PC-9 (cell line): ENCODE results near the gene VPS13D.

Experiments used
- EZH2 ChIP-seq: fragments of 200-600 bp; sonication (generic); IDR thresholded peaks from 2 replicates; pipeline ENCODE4 v1.8.0; 2017; ENCODE audit warnings: antibody characterized with exemption, low read depth
- TF ChIP-seq, protein P1 (sequence below): fragments of 200-600 bp; sonication (generic); conservative IDR thresholded peaks from 2 replicates; pipeline ENCODE4 v1.6.1; 2017; ENCODE audit warnings: mixed run types, antibody characterized with exemption, mild to moderate bottlenecking, moderate library complexity

- TF ChIP-seq, protein P1, sequence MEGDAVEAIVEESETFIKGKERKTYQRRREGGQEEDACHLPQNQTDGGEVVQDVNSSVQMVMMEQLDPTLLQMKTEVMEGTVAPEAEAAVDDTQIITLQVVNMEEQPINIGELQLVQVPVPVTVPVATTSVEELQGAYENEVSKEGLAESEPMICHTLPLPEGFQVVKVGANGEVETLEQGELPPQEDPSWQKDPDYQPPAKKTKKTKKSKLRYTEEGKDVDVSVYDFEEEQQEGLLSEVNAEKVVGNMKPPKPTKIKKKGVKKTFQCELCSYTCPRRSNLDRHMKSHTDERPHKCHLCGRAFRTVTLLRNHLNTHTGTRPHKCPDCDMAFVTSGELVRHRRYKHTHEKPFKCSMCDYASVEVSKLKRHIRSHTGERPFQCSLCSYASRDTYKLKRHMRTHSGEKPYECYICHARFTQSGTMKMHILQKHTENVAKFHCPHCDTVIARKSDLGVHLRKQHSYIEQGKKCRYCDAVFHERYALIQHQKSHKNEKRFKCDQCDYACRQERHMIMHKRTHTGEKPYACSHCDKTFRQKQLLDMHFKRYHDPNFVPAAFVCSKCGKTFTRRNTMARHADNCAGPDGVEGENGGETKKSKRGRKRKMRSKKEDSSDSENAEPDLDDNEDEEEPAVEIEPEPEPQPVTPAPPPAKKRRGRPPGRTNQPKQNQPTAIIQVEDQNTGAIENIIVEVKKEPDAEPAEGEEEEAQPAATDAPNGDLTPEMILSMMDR, result no peak
- TF ChIP-seq EZH2, result no peak
These were observed 41.7 kb upstream of the VPS13D start for GRCh38 chr1:12188115-12188514.
